Esophagus muscularis mucosa (tissue), 3 donors: ENCODE data around the gene RAB11FIP3.

ENCODE experiments used
- CTCF ChIP-seq, 3 experiments: fragments of 200-600 bp in 2 of 3; fragments of 450-650 bp in 1 of 3; sonication (generic) in 2 of 3; IDR thresholded peaks; one replicate each; pipeline ENCODE4 v1.5.1; 2017 to 2019; ENCODE audit warnings: antibody characterized with exemption in 3 of 3, mild to moderate bottlenecking in 2 of 3, moderate library complexity in 1 of 3
- POLR2A ChIP-seq: fragments of 450-650 bp; IDR thresholded peaks from one replicate; pipeline ENCODE4 v1.6.1; 2017; ENCODE audit warnings: antibody characterized with exemption, moderate library complexity, mild to moderate bottlenecking, low read depth

- TF ChIP-seq CTCF (IDR thresholded peaks at IDR 0.05) = no peak
- TF ChIP-seq POLR2A = no peak
Measured at GRCh38 chr16:515175-515938, 89.9 kb downstream of the RAB11FIP3 start.
